ENCODE results near the gene STX8.
"Not testable (repeated sequence)": the region's sequence is repeated elsewhere in the genome, so short reads cannot be mapped to it uniquely, and the experiment has no call there.

The STX8 gene

GRCh38 chr17:9557161-9557755 lies 18.4 kb downstream of the STX8 start:
- DNase-seq (ENCODE audit: low read depth in 2 of 2): no peak

- DNase-seq (ENCODE audit: low read depth in 2 of 2): not testable (repeated sequence)
These were observed 20.9 kb downstream of the STX8 start for GRCh38 chr17:9554715-9555114.

- DNase-seq (ENCODE audit: low read depth in 2 of 2): no peak
These were observed 22.0 kb downstream of the STX8 start for GRCh38 chr17:9553596-9553995.

GRCh38 chr17:9553181-9553580 lies 22.4 kb downstream of the STX8 start:
- no peak for DNase-seq (ENCODE audit: low read depth in 2 of 2)

GRCh38 chr17:9549215-9549614 lies 26.4 kb downstream of the STX8 start:
- DNase-seq (ENCODE audit: low read depth in 2 of 2): no peak

- DNase-seq (ENCODE audit: low read depth in 2 of 2): no peak
These were observed 31.4 kb downstream of the STX8 start for GRCh38 chr17:9544221-9544620.

GRCh38 chr17:9541718-9542117 lies 33.9 kb downstream of the STX8 start:
- DNase-seq (ENCODE audit: low read depth in 2 of 2): no peak

- no peak for DNase-seq (ENCODE audit: low read depth in 2 of 2)
These were observed 37.0 kb downstream of the STX8 start for GRCh38 chr17:9538626-9539025.

- no peak for DNase-seq (ENCODE audit: low read depth in 2 of 2)
These were observed 38.3 kb downstream of the STX8 start for GRCh38 chr17:9537177-9537776.

GRCh38 chr17:9536061-9536460 lies 39.6 kb downstream of the STX8 start:
- DNase-seq (ENCODE audit: low read depth in 2 of 2): no peak

- DNase-seq (ENCODE audit: low read depth in 2 of 2): no peak
These were observed 42.2 kb downstream of the STX8 start for GRCh38 chr17:9533441-9533840.

GRCh38 chr17:9532715-9533114 lies 42.9 kb downstream of the STX8 start:
- no peak for DNase-seq (ENCODE audit: low read depth in 2 of 2)

GRCh38 chr17:9531034-9531433 lies 44.6 kb downstream of the STX8 start:
- DNase-seq (ENCODE audit: low read depth in 2 of 2): no peak

GRCh38 chr17:9529033-9529700 lies 46.5 kb downstream of the STX8 start:
- DNase-seq (ENCODE audit: low read depth in 2 of 2): no peak

- DNase-seq (ENCODE audit: low read depth in 2 of 2): no peak
These were observed 47.8 kb downstream of the STX8 start for GRCh38 chr17:9527788-9528187.

- DNase-seq (ENCODE audit: low read depth in 2 of 2): no peak
These were observed 53.5 kb downstream of the STX8 start for GRCh38 chr17:9522074-9522473.

GRCh38 chr17:9521062-9521461 lies 54.6 kb downstream of the STX8 start:
- DNase-seq (ENCODE audit: low read depth in 2 of 2): no peak

- no peak for DNase-seq (ENCODE audit: low read depth in 2 of 2)
These were observed 55.0 kb downstream of the STX8 start for GRCh38 chr17:9520649-9521048.

- no peak for DNase-seq (ENCODE audit: low read depth in 2 of 2)
These were observed 55.9 kb downstream of the STX8 start for GRCh38 chr17:9519583-9520272.

- DNase-seq (ENCODE audit: low read depth in 2 of 2): no peak
These were observed 58.2 kb downstream of the STX8 start for GRCh38 chr17:9517396-9517795.

- no peak for DNase-seq (ENCODE audit: low read depth in 2 of 2)
These were observed 62.4 kb downstream of the STX8 start for GRCh38 chr17:9513266-9513665.

- DNase-seq (ENCODE audit: low read depth in 2 of 2): no peak
These were observed 63.1 kb downstream of the STX8 start for GRCh38 chr17:9512323-9513168.

All from activated CD8-positive, alpha-beta memory T cell treated with anti-CD3 and anti-CD28 coated beads for 4 hours (primary cell).